D721Med (cell line): ENCODE data around the gene CLIP1.

Experiments
- DNase-seq: peaks from one replicate; pipeline ENCODE4 v3.0.0; 2011; ENCODE audit warnings: low spot score; ENCODE audit not compliant: insufficient read length
- FAIRE-seq: peaks from 2 replicates; lab custom pipeline; 2011; peaks lifted over from hg19 to GRCh38; lab: Jason Lieb, UNC
- TF ChIP-seq, protein P1 (sequence below): IDR thresholded peaks from 2 replicates; pipeline ENCODE4 v1.5.1; 2012; ENCODE audit warnings: mild to moderate bottlenecking, control low read depth; ENCODE audit not compliant: insufficient read depth; ENCODE audit errors: missing control alignments

The CLIP1 gene

DNA sequence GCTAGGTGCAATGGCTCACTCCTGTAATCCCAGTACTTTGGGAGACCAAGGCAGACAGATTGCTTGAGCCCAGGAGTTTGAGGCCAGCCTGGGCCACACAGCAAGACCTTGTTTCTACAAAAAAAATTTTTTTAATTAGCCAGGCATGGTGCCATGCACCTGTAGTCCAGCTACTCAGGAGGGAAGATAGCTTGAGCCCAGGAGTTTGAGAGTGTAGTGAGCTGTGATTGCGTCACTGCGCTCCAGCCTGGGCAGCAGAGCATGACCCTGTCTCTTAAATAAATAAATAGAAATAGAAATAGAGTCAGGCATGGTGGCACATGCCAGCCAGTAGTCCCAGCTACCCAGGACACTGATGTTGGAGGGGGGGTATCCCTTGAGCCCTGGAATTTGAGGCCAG is 36.7 kb upstream of the CLIP1 start:
- TF ChIP-seq, protein P1, sequence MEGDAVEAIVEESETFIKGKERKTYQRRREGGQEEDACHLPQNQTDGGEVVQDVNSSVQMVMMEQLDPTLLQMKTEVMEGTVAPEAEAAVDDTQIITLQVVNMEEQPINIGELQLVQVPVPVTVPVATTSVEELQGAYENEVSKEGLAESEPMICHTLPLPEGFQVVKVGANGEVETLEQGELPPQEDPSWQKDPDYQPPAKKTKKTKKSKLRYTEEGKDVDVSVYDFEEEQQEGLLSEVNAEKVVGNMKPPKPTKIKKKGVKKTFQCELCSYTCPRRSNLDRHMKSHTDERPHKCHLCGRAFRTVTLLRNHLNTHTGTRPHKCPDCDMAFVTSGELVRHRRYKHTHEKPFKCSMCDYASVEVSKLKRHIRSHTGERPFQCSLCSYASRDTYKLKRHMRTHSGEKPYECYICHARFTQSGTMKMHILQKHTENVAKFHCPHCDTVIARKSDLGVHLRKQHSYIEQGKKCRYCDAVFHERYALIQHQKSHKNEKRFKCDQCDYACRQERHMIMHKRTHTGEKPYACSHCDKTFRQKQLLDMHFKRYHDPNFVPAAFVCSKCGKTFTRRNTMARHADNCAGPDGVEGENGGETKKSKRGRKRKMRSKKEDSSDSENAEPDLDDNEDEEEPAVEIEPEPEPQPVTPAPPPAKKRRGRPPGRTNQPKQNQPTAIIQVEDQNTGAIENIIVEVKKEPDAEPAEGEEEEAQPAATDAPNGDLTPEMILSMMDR = no peak
- FAIRE-seq = no peak
- DNase-seq = no peak

DNA sequence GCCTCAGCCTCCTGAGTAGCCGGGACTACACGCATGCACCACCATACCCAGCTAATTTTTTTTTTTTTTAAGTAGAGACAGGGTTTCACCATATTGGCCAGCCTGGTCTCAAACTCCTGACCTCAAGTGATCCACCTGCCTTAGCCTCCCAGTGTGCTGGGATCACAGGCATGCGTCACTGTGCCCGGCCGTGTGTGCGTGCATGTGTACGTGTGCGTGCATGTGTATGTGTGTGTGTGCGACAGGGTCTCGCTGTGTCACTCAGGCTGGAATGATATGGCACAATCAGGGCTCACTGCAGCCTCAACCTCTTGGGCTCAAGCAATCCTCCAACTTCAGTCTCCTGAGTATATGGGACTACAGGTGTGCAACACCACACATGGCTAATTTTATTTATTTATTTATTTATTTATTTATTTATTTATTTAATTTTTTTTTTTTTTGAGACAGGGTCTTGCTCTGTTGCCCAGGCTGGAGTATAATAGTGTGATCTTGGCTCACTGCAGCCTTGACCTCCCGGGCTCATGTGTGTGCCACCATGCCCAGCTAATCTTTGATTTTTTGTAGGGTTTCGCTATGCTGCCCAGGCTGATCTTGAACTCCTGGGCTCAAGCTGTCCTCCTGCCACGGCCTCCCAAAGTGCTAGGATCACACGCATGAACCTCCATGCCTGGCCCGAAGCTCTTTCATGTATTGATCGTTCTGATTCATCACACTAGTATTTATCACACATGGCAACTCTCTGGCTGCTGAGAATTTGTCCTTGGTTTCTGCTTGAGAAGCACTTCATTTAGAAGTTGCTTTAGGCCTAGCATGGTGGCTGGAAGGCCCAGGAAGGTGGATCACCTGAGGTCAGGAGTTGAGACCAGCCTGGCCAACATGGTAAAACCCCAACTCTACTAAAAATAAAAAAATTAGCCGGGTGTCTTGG is 35.9 kb upstream of the CLIP1 start:
- no peak for DNase-seq
- no peak for FAIRE-seq
- TF ChIP-seq, protein P1 = no peak

DNA sequence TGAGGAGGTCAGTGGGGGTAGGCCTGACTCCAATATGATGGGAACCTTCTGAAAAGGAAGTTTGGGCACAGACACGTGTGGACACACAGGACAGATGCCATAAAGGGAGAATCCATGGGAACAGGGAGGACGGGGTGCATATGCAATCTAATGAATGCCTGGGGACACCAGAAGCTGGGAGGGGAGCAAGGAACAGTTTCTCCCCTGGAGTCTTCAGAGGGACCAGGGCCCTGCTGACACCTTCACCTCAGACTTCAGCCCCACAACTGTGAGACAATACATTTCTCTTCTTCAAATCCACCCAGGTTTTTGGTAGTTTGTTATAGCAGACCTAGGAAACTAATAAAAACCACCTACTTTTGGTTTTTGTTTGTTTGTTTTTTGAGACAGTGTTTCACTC is 35.2 kb upstream of the CLIP1 start:
- no peak for FAIRE-seq
- no peak for DNase-seq
- TF ChIP-seq, protein P1 = no peak

DNA sequence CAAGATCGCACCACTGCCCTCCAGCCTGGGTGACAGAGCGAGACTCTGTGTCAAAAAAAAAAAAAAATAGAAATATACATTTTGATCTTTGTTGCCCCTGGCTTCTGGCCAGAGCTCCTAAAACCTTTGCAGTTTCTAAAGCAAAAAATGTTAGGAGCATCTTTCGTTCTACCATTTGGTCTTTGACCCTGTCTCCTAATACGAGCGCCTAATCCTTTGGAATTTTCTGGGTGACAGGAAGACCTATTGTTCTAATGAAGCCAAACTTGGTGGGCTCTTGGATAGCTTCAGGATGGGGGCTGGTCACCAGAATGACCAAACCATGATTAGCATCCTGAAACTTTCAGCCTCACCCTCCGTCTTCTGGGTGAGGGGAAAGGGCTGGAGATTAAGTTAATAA is 32.3 kb upstream of the CLIP1 start:
- TF ChIP-seq, protein P1 = no peak
- DNase-seq (no peak), FAIRE-seq (no peak)

DNA sequence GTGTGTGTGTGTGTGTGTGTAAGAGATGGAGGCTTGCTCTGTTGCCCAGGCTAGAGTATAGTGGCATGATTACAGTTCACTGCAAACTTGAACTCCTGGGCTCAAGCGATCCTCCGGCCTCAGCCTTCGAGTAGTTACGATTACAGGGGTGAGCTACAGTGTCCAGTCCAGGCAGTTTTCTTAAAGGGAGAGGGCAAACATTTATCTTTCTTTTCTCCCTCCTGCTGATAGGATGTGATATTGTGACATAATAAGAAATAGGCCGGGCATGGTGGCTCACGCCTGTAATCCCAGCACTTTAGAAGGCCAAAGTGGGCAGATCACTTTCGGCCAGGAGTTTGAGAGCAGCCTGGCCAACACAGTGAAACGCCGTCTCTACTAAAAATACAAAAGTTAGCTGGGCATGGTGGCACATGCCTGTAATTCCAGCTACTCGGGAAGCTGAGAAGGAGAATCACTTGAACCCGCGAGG is 31.8 kb upstream of the CLIP1 start:
- DNase-seq = no peak
- TF ChIP-seq, protein P1 = no peak
- FAIRE-seq = no peak

DNA sequence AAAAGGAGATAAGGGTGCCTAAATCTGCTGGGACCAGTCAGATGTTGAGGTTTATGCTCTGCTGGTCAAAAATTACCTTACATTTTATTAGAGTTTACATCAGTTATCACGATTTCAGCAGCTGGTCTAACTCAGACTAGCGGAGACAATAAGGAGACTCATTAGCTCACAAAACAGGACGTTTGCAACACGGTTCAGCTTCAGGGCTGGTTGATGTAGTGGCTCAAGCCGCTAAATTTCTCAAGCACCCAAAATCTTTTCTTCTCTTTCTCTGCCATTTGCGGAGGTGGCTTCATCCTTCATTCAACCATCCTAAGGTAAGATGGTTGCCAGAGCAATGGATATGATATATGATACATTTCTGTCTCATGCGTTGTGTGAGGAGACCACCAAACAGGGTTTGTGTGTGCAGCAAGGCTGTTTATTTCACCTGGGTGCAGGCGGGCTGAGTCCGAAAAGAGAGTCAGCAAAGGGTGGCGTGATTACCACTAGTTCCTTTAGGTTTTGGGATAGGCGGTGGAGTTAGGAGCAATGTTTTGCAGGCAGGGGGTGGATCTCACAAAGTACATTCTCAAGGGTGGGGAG is 30.3 kb upstream of the CLIP1 start:
- TF ChIP-seq, protein P1 = no peak
- FAIRE-seq (no peak), DNase-seq (no peak)
